Stimulated activated CD4-positive, alpha-beta T cell treated with anti-CD3 and anti-CD28 coated beads, Interleukin-12 subunit alpha, Interleukin-12 subunit beta, amount 100 ng/mL, for 24 hours (primary cell): ENCODE data around the gene ZNF493.
A peak's percentile ranks its signal among the peaks of the same experiment; 100 is the strongest.

ENCODE experiments used
- DNase-seq, 2 experiments: peaks; one replicate each; pipeline ENCODE4 v3.0.0-alpha.2; 2020; ENCODE audit warnings: low read depth in 2 of 2

The ZNF493 gene

GRCh38 chr19:21396893-21397572, at the start of gene ZNF493:
Gene ZNF493 (plus strand): TSS chr19:21397133. CDS start chr19:21397238, 105 bp downstream.
- DNase-seq, result peak; percentile 79 to 85

- no peak for DNase-seq
Observed at GRCh38 chr19:21352830-21353229, 44.1 kb upstream of the ZNF493 start.

GRCh38 chr19:21358768-21359451, 38.0 kb upstream of the ZNF493 start, which contains the start of gene ZNF738:
Gene ZNF738 (plus strand): TSS chr19:21359000. CDS start chr19:21359141, 141 bp downstream.
- peak; percentile 67 to 80 for DNase-seq

GRCh38 chr19:21362291-21362690, 34.6 kb upstream of the ZNF493 start:
- no peak for DNase-seq

GRCh38 chr19:21383980-21384582, 12.9 kb upstream of the ZNF493 start:
- DNase-seq, result no peak

GRCh38 chr19:21396121-21396520, 812 bp upstream of the ZNF493 start:
- DNase-seq, result no peak

GRCh38 chr19:21398851-21399250, 1.9 kb downstream of the ZNF493 start:
- DNase-seq, result no peak

- no peak for DNase-seq
Observed at GRCh38 chr19:21402303-21402985, 5.5 kb downstream of the ZNF493 start.

GRCh38 chr19:21410166-21410565, 13.2 kb downstream of the ZNF493 start:
- no peak for DNase-seq

- DNase-seq, result no peak
Observed at GRCh38 chr19:21422244-21422643, 25.3 kb downstream of the ZNF493 start.

- no peak for DNase-seq
Observed at GRCh38 chr19:21423057-21424041, 26.4 kb downstream of the ZNF493 start.

GRCh38 chr19:21430675-21431074, 33.7 kb downstream of the ZNF493 start:
- no peak for DNase-seq

- DNase-seq, result no peak
Observed at GRCh38 chr19:21432590-21432989, 35.7 kb downstream of the ZNF493 start.

- no peak for DNase-seq
Observed at GRCh38 chr19:21434516-21434915, 37.6 kb downstream of the ZNF493 start.

- DNase-seq, result no peak
Observed at GRCh38 chr19:21434967-21435544, 38.1 kb downstream of the ZNF493 start.

GRCh38 chr19:21439201-21439751, 42.3 kb downstream of the ZNF493 start:
- DNase-seq, result no peak

GRCh38 chr19:21440321-21440720, 43.4 kb downstream of the ZNF493 start:
- no peak for DNase-seq

GRCh38 chr19:21451187-21451586, 54.3 kb downstream of the ZNF493 start:
- no peak for DNase-seq

- DNase-seq, result no peak
Observed at GRCh38 chr19:21454901-21455300, 58.0 kb downstream of the ZNF493 start.

- no peak for DNase-seq
Observed at GRCh38 chr19:21460686-21461085, 63.8 kb downstream of the ZNF493 start.
